Cardiac atrium fibroblast (primary cell): ENCODE data around the gene TMSB15C. TPM values are rescaled to one million over a fixed set of nuclear protein-coding genes. Genes with fewer than 3 reads are reported as not detected.

Experiments
- total RNA-seq: library from RNA; depleted of rRNA; stranded (reverse); fragments of >200 nt; gene quantifications from 2 replicates; pipeline ENCODE4 v1.2.3, GENCODE V29; 2015

Gene TMSB15C
- 0.49 and 1.4 TPM in 2 replicates for total RNA-seq

DNA sequence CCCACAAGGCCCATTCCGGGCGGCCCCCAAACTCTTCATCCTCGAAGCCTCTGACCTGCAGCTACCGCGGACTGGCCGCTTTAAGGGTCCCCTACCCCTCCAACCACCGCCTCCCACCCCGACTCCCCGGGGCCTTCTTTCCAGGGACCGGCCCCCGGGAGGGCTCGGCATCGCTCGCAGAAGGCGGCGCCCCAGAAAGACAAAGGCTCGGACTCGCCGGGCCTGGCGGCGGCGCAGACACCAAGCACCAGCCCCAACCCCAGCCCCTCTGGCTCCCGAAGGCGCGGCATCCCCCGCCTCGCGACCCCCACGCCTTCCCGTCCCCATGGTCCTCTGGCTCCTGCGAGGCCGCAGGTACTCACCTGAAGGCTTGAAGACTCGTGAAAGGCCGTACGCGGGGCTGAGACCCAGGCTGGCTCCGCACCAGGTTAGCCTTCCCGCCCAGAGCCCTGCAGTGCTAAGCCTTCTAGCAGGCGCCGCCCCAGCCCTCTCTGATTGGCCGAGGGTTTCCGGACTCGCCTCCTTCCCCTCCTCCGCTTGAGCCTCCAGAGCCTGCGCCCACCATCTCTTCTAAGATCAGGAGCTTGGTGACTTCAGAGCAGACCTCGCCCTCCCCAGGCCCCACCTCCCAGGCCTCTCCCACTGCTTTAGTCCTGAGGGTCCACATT is at the start of gene TMSB15C:
Gene TMSB15C, minus strand, starts transcription at position 459 of the 668 bp plus-strand sequence.

DNA sequence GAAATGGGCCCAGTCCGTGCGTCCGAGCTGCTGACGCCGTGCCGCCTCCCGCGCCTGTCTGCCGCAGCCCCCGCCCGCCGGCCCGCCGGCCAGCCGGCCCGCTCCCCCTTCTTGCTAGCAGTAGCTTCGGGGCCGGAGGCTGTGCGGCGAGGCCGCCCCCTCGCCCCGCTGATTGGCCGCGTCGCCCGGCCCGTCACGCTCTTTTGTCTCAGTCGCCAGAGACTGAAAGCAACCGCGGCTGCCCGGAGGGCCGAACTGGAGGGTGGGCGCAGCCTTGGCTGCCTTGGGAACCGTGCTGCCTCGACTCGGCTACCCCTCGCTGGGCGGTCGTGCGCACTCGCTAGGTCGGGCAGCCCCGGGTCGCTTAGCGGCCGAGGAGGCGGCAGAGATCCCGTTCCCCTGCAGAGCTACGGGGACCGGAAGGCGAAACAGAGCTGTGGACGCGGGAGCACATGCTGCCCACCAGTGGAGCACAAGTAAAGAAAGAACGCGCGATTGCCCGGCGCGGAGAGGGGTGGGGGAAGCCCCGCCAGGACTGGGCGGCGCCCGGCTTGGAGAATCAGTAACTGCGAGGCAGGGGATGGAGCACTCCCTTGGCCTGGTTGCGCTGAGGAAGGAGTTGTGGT is 36.4 kb upstream of the TMSB15C start, which contains the start of gene ZCCHC18:
Gene ZCCHC18, plus strand, starts transcription at position 198 of the 626 bp plus-strand sequence. CDS start 1,589 bp downstream, outside the sequence.

DNA sequence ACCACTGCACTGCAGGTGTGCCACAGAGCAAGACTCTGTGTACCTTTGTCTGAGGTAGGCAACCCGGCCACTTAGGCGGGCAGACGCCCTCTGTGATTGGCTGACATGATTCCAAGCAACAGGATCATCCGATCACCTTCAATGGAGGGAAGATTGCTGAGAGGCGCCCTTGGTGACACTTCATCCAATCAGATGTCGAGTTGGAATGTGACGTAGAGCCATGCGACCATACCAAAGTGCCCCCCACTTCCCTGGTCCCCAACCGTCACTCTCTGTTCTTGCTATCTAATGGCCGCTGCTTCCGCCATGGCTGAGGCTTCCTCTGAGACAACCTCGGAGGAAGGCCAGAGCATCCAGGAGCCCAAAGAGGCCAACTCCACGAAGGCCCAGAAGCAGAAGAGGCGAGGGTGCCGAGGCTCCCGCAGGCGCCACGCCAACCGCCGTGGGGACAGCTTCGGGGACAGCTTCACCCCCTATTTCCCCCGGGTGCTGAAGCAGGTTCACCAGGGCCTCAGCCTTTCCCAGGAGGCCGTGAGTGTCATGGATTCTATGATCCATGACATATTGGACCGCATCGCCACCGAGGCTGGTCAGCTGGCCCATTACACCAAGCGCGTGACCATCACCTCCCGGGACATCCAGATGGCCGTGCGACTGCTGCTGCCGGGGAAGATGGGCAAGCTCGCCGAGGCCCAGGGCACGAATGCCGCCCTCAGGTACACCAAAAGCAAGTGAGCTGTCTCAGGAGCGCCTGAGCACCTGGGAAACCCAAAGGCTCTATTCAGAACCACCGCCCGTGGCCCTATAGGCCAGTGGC is 36.1 kb downstream of the TMSB15C start, which contains the start of gene H2BW2:
Gene H2BW2, plus strand, starts transcription at position 268 of the 817 bp plus-strand sequence. Its CDS starts 39 bp downstream, at position 307.

Other genes starting within 250 kb of the TMSB15C start
- gene RAB9B, start 244.0 kb downstream of the TMSB15C start, total RNA-seq: 0.36 and 2.4 TPM in 2 replicates
- 5.3 and 12.6 TPM in 2 replicates for gene TMSB15B, start 113.6 kb downstream of the TMSB15C start, total RNA-seq
- not detected in 2 replicates for gene H2BW1, start 62.5 kb downstream of the TMSB15C start, total RNA-seq
- gene H2BW2, start 36.3 kb downstream of the TMSB15C start, total RNA-seq: not detected in 2 replicates
- 0.18 TPM in 1 of 2 replicates, not detected in the other for gene ZCCHC18, start 36.3 kb upstream of the TMSB15C start, total RNA-seq
- gene SLC25A53, start 80.8 kb upstream of the TMSB15C start, total RNA-seq: 4.3 and 4.5 TPM in 2 replicates
- gene FAM199X, start 90.2 kb upstream of the TMSB15C start, total RNA-seq: 11.2 and 11.8 TPM in 2 replicates
- gene ESX1, start 178.7 kb upstream of the TMSB15C start, total RNA-seq: not detected in 2 replicates